SHP77 treated with DMSO at 0.1 percent for 48 hours (cell line): ENCODE measurements around the gene SASH1.

Source experiments
- DNase-seq: peaks from one replicate; lab custom pipeline; 2025; lab: John Stamatoyannopoulos, UW

The SASH1 gene

GRCh38 chr6:148460876-148461646 is 118.4 kb downstream of the SASH1 start:
- DNase-seq, result no peak

GRCh38 chr6:148461986-148462577 is 119.4 kb downstream of the SASH1 start:
- DNase-seq, result no peak

DNA sequence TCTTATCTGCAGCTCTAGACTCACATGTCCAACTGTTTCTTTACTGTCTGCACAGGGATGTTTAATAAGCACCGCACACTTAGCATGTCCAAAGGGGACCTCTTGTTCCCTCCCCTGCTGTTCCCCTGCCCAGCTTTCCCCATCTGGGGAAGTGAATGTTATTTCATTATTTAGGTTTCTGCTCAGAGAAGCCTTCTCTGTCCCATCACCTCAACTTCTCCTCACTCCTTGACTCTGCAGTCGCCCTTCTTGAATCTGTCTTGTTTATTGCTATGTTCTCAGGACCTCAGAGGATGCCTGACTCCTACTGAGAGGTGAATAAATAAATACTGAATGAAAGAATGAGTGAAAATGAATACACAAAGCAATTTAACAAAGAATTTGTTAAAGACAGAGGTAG is 121.0 kb downstream of the SASH1 start:
- DNase-seq, result no peak

DNA sequence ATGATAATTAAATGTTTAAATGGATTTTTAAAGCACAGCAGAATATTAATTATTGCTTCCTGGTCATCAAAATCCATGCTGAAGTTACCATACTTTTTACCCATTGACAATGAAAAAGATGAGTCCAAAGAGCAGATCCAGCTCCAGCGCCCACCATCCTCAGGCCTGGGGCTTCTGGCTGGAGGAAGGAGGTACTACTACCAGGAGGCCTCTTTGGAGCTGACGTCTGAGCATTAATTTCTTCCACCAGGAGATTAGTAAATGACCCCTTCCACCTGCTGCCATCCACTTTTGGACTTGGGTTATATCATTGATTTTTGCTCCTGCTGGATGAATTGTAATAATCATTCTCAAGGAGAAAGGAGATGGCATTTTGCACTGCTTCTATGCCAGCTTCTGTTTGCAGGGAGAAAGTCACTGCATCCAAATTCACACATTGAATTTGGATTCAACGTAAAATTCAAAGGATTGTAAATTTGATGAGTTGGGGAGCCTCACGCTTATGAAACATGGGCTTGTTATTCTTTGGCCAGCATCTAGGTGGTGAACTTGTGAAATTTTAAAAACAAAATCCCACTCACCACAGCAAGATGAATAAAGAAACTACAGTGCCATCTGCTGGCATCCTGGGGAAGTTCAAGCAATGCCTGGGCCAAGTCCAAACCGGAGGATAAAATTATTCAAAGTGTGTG is 121.8 kb downstream of the SASH1 start:
- DNase-seq, result no peak

- no peak for DNase-seq
These were observed 122.3 kb downstream of the SASH1 start for GRCh38 chr6:148465011-148465335.

GRCh38 chr6:148465670-148466069 is 123.0 kb downstream of the SASH1 start:
- DNase-seq, result no peak

- DNase-seq, result no peak
These were observed 123.5 kb downstream of the SASH1 start for GRCh38 chr6:148466158-148466557.

- DNase-seq, result no peak
These were observed 125.3 kb downstream of the SASH1 start for GRCh38 chr6:148467926-148468325.

DNA sequence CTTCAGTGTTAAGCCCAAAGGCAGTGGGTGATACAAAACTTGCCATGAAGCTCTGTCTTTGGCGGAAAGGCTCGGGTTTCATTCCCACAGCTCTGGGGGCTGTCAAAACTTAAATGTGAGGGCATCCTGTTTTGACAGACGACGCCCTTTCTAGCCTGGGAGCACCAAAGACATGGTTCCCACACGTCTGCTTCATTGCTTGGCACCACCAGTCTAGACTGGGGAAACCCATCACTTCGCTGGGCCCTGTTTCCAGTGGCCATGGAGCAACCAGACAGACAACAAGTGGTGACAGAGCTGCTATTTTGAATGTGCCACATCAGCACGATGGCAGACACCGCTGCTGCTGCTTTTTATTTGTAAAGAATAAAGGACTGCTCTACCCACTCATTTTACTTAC is 127.5 kb downstream of the SASH1 start:
- DNase-seq, result no peak

GRCh38 chr6:148470606-148471465 is 128.2 kb downstream of the SASH1 start:
- DNase-seq, result no peak

- DNase-seq, result no peak
These were observed 129.1 kb downstream of the SASH1 start for GRCh38 chr6:148471624-148472159.

DNA sequence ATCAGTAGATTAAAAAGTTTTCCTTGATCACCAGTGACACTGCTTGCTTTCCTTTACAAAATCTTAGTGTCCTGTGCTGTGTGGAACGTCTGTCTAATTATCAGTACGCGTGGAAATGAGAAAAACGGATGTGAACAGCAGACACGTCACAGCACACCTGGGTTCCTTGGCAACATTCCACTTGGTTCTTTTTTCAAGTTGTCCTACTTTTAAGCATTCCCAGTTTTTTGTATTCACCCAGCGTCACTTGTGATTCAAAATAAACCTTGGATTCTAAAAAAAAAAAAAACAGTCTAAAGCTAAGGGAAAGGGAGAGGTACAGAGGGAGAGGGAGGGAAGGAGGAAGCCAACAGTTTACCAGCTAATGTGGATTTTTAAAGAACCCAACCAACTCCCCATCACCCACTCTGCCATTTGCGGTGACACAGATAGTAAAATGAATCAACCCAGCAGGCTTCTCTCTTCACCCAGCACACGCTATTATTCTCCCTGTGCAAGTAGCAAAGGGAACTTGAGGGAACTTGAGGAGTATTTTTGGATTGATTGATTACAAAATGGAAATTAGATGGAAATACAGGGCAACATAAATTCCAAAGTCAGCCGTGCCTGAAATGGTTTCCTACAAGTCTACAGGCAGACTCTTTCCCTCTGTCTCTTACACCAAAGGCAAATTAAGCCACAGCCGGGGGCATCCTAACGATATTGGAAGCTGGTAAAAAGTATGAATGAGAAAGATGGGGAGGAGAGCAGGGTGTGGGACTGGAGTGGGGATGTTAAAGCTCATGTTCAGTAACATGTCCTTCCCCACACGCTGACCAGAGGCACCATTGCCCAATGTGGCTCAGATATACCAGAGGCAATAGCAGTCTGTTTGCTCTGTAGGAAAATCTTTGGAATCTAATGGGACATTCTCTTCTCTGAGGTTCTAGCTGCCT is 129.8 kb downstream of the SASH1 start:
- DNase-seq, result no peak

DNA sequence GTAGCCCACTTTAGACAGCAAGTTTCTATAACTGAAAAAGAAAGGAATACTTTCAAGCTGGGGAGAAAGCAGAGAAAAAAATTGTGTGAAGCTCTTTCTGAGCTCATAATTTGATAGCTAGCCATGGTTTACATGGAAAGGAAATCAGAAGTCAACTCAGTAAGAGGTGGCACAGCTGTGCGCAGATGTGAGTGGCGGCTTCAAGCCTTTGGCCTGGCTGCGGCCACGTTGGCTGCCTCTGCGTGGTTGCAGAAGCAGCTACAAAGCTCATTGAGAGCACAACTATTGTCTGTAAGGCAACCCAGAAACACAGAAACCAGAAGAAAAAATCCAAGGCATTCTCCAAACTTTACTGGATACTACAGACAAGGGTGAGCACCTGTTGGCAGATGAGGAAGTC is 136.9 kb downstream of the SASH1 start:
- DNase-seq, result no peak

DNA sequence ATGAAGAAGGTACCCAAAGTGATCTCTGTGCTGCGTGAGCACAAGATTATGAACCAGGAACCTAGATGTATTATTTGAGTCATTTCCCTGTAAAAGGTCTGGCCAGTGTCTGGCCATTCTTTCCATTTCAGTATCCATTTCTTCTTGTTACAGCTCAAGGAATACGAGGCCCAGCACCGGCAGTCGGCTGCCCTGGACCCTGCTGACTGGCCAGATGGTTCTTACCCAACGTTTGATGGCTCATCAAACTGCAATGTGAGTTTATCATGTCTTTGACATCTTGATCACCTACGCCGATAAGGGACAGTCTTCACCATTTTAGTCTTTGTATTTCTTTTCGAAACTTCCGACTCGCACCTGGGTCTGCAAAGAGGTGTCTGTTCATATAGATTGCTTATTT is 144.8 kb downstream of the SASH1 start:
- DNase-seq, result no peak

GRCh38 chr6:148491638-148492251 is 149.1 kb downstream of the SASH1 start:
- DNase-seq, result no peak

DNA sequence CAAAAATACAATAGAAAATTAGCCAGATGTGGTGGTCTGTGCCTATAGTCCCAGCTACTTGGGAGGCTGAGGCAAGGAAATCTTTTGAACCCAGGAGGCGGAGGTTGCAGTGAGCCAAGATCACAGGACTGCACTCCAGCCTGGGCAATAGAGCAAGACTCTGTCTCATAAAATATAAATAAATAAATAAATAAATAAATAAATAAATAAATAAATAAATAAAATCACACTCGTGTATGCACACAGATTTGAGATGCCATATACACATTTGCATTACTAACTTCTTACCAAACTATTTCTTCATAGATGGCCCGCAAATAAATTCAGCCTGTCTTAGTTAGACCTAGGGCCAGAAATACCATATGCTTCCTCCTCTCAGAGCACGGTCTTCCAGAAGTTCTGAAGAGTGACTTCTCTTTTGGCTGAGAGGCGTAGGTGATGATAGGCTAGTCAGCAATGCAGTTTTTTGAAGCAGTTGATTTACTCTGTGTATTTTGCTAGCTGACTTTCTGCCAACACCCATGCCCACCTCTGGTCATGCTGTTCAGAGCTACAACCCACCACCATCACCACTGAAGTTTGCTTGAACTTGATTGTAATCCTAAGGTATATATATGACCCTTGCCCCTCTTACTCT is 150.1 kb downstream of the SASH1 start:
- no peak for DNase-seq

- DNase-seq, result no peak
These were observed 150.8 kb downstream of the SASH1 start for GRCh38 chr6:148493424-148493823.

- no peak for DNase-seq
These were observed 151.6 kb downstream of the SASH1 start for GRCh38 chr6:148494226-148494625.

DNA sequence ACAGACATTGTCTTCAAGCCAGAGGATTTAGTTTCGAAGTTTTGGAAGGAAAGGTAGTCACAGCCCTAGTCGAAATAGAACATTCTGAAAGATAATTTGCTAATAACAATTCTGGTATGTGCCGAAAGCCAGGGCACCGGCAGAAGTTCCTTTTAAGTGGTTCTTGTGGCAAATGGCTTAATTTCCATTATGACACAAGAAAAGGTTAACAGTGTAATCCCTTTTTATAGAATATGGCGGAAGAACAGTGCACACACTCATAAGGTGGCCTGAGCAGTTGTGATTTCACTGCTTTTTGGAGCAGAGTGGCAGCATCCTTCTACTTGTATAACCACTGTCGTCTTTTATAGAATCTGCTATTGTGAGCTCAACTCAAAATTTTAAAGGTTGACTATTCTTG is 152.4 kb downstream of the SASH1 start:
- no peak for DNase-seq

DNA sequence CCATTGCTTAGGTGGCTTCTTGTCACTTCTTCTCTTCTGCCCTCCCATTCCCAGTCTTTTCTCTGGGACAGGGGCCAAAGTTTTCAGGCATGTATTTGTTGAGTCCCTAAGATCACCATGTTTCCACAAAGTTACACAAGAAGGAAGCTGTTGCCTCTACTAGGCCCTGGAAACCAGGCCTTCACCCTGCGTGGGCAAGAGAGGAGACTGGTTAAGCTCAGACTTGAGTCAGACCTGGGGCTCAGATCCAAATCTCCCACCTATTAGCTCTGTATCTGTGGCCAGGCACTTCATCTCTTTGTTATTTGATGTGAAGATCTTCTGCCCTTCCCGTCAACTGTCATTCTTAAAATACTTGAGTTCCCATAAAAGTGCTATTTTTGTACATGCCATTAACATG is 154.6 kb downstream of the SASH1 start:
- DNase-seq, result no peak
